ENCODE measurements around the gene CA5A. TPM values are rescaled to one million over a fixed set of nuclear protein-coding genes. Genes with fewer than 3 reads are reported as not detected.
A peak's percentile ranks its signal among the peaks of the same experiment; 100 is the strongest.
"Not testable (repeated sequence)": the region's sequence is repeated elsewhere in the genome, so short reads cannot be mapped to it uniquely, and the experiment has no call there.

The CA5A gene
- total RNA-seq (2014; rRNA removed; shearing (Covaris generic)) = not detected in 2 replicates

DNA sequence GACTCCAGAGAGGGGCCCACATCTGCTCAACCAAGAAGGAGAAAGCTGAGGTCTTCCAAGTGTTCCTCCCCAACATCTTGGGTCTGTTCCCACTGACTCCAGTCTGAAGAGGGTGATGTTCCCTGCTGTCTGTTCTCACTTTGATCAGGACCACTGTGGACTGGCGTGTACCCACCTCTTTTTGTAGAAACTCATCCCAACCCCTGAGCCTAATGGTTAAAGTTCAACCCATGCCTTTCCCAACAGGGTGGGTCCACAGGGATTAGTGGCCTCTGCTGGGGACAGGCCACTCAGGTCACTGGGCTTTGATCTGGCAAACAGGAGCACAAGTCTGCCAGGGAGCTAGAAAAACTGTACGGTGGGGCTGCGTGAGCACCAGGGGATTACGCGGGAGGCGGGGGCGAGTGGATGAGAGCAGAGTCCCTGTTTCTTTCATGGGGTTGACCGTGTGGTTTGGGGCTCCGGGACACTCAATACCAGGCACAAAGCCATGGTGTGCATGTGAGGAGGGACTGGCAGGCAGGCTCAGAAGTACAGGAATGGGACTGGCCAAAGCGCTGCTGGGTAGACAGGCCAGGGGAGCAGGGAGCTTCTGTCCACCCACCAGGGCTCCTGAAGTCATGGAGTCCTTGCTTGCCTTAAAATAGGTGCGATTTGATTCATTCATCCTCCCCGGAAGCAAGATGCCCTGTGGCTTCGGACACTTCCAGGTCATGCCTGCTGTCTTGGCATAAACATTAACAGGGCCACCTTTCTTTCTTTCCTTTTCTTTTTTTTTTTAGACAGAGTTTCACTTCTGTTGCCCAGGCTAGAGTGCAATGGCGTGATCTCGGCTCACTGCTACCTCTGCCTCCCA is at the start of gene CA5A:
Gene CA5A (minus strand): TSS at position 155 of the 856 bp plus-strand sequence. CDS start 79 bp downstream, at position 76.
- no peaks in the 10 kb centered on the region for H3K27me3 ChIP-seq
- H3K4me1 ChIP-seq = no peaks in the 10 kb centered on the region
- H3K4me3 ChIP-seq = no peak within 1 kb of the TSS
- no peaks in the 10 kb centered on the region for H3K9me3 ChIP-seq (replicated peaks)
- DNase-seq = no peak
- no peaks in the 10 kb centered on the region for H3K36me3 ChIP-seq
- no peak within 1 kb of the TSS for H3K27ac ChIP-seq

DNA sequence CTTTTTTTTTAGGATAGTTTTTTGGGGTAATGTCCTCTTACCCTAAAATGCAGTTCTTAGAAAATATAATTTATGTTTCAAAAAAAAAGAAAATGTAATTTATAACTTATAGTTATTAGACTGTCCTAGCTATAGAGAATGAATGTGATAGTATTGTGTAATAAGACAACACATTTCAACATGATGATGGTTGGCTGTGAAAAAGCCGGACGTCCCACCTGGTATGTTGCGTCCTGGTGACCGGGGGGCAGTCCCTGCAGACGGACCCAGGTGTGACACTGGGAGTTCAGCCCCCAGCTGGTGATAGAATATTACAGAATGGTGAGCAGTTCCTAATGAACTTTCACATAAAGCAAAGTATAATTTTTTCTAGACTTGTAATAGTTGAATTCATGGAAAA is 49.2 kb upstream of the CA5A start:
- not testable (repeated sequence) for H3K4me3 ChIP-seq; H3K27ac ChIP-seq; H3K36me3 ChIP-seq; DNase-seq; H3K9me3 ChIP-seq (replicated peaks); H3K27me3 ChIP-seq; H3K4me1 ChIP-seq

- Histone ChIP-seq H3K36me3 (no peaks in the 10 kb centered on the region), H3K27ac (no peak overlapping the region), H3K4me3 (no peak overlapping the region), H3K9me3 (replicated peaks) (no peaks in the 10 kb centered on the region), H3K27me3 (no peaks in the 10 kb centered on the region), H3K4me1 (no peaks in the 10 kb centered on the region)
- DNase-seq = no peak
Observed at GRCh38 chr16:87984632-87985267, 48.4 kb upstream of the CA5A start.

DNA sequence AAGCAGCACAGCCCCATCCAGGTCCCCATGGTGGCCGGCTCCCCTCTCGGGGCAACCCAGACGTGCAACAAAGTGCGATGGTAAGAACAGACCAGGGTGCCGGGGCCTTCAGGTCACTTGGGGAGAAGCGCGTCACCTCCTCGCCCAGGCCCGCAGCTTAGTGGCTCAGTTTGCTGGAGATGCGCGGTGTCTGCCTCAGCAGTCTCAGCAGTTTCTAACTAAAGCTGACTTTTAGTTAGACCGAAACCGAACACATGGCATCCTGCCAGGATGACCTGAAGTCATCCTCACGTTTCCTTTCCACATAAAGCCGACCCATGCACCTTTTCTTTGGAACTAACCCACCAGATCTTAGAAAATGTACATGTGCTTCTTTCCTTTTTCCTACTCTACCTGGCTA is 47.9 kb upstream of the CA5A start:
- not testable (repeated sequence) for H3K4me1 ChIP-seq; H3K36me3 ChIP-seq; DNase-seq; H3K4me3 ChIP-seq; H3K9me3 ChIP-seq (replicated peaks); H3K27ac ChIP-seq; H3K27me3 ChIP-seq

DNA sequence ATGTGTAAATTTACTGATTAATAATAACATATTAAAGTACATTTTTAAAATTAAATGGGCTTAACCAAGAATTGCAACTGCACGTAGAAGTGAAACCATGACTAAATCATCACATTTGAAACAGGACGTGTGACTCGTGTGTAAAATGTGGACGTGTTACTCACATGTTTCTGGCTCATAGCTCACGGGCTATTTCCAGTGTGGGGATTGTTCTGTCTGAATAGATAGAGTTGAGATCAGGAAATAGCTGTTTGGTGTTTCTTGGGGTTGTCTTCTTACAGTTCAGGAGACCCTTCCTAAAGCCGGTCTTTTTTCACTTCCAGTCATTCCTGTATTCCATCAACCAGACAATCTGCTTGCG is 47.4 kb upstream of the CA5A start:
- not testable (repeated sequence) for H3K9me3 ChIP-seq (replicated peaks); H3K27ac ChIP-seq; H3K36me3 ChIP-seq; DNase-seq; H3K27me3 ChIP-seq; H3K4me1 ChIP-seq; H3K4me3 ChIP-seq

DNA sequence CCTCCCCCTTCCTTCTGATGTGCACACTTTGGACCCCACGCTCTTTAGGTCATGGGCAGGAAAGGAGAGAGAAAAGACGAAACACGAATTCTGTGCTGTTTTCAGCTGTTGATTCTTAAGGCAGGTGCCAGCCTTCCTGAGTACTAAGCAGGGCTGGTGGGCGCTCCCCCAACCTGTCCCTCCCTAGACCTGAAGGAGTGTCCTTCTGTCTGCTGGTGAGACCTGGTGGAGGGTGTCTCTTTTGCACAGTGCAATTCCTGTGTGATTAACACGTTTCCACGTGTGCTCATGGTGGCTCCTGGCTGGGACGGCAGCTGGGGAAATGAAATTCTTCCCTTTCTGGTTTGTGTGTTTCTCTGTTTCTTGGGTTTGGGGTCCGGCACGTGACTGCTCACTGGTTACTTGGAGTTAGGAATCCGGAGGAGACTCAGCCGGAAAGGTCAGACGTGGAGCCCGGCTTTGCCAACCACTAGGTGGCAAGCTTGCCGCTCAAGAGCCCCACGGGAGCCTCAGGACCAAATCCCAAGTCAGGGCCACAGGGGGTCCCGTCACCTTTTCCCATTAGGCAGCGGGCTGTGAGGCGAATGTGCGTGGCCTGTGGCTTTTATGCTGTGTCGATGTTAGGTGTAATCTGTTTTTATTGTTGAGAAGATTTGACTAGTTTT is 46.9 kb upstream of the CA5A start:
- H3K4me1 ChIP-seq; H3K4me3 ChIP-seq; H3K36me3 ChIP-seq; H3K27ac ChIP-seq; DNase-seq; H3K27me3 ChIP-seq; H3K9me3 ChIP-seq (replicated peaks): not testable (repeated sequence)

DNA sequence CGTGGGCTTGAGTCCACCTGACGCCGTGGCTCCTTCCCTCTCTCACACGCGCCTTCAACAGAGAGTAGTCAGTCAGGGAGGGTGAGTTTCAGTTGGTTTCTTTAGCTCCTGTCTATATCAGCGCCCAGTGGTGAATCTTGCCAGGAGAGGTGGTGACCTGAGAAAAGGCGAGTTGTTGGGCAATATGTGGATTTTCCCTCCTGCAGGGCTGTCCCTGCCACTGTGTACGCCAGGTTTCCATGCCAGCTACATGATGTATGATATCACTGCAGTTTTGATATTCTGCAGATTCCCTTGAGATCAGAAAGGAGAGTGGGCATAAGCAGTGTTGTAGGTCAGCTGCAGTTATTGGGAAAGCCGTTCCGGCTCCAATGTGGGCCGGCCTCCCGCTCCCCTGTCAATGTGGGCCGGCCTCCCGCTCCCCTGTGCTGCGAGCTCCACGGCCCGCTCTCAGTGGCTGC is 46.3 kb upstream of the CA5A start:
- Histone ChIP-seq H3K27me3 (no peaks in the 10 kb centered on the region), H3K36me3 (no peaks in the 10 kb centered on the region), H3K27ac (no peak overlapping the region), H3K4me3 (no peak overlapping the region), H3K4me1 (0 out of 2 replicates have a peak, but pooled peaks cover 3% of the 10 kb centered on the region), H3K9me3 (replicated peaks) (no peaks in the 10 kb centered on the region)
- DNase-seq = no peak

DNA sequence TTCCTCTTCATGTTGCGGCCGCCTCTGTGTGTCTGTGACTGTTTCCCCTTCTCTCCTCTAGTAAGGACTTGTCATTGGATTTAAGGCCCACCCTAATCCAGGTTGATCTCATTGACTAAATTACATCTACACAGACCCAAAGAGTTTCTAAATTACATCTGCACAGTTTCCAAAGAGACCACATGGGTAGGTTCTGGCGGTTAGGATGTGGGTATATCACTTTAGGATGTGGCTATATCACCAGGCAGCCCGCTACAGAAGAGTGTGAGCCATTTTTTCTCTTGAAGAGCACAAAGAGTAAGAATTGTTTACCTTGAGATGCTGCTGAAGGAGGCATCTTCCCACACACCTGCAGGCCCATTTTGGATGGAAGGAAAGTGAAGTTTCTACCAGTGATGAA is 45.0 kb upstream of the CA5A start:
- not testable (repeated sequence) for H3K27ac ChIP-seq; DNase-seq; H3K9me3 ChIP-seq (replicated peaks); H3K4me1 ChIP-seq; H3K4me3 ChIP-seq; H3K27me3 ChIP-seq; H3K36me3 ChIP-seq

DNA sequence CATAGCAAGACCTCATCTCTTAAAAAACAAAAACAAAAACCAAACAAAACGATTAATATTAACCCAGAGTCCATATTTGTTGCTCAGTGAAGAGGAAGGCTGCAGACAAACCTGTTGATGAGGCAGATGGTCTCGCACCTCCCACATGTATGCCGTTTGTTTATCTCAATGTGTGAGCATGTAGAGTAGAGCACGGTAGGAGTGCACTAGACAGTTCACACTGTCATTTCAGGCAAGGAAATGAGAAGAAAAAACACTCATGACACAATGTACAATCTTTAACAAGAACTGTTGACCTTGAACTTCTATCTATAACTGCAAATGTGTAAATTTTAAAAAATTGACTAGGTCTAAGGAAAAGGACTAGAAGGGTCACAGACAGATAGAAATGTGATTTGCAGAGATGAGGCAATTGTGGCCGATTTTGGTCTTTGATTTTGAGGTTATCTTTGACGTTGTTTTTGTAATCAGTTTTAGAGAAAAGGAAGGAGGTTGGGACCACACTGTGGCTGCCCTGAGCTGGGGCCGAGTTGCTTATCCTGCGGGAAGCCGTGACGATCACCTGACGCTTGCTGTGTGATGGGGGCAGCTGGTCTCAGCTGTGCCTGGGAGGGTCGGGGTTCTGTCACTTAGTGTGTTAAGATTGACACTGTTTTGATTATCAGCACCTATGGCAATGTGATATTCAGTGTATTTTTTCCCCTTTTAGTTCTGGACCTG is 43.7 kb upstream of the CA5A start:
- H3K36me3 ChIP-seq; H3K9me3 ChIP-seq (replicated peaks); H3K27me3 ChIP-seq; H3K27ac ChIP-seq; DNase-seq; H3K4me3 ChIP-seq; H3K4me1 ChIP-seq: not testable (repeated sequence)

GRCh38 chr16:87979352-87979751 is 43.0 kb upstream of the CA5A start:
- Histone ChIP-seq H3K4me1 (0 out of 2 replicates have a peak, but pooled peaks cover 3% of the 10 kb centered on the region), H3K9me3 (replicated peaks) (no peaks in the 10 kb centered on the region), H3K27me3 (no peaks in the 10 kb centered on the region), H3K36me3 (no peaks in the 10 kb centered on the region), H3K27ac (peak overlapping the region; percentile 47; the same call in 1 of the 2 replicates), H3K4me3 (no peak overlapping the region)
- no peak for DNase-seq

DNA sequence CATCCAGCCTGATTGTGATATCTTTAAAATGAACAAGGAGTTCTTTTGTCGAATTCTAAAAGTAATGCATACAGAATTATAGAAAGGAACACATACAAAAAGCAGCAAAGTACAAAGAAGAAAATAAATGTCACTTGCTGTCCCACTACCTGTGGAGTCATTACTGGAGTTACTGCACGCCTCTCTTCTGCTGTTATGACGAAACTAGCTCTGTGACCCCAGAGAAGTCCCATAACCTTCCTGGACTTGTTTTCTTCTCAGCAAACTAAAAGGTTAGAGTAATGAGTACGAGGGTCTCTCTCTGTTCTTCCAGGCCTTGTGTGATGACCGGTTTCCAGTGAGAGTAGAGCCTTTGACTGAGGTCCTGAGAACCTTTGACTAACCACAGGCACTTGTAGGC is 41.8 kb upstream of the CA5A start:
- Histone ChIP-seq H3K9me3 (replicated peaks) (no peaks in the 10 kb centered on the region), H3K27ac (no peak overlapping the region; the same call in 1 of the 2 replicates), H3K4me1 (peaks cover 9% of the 10 kb centered on the region; the same call in 1 of the 2 replicates), H3K4me3 (no peak overlapping the region), H3K27me3 (no peaks in the 10 kb centered on the region), H3K36me3 (no peaks in the 10 kb centered on the region)
- DNase-seq = no peak

- Histone ChIP-seq H3K9me3 (replicated peaks) (peaks cover 1% of the 10 kb centered on the region; the same call in 1 of the 2 replicates), H3K27ac (no peak overlapping the region), H3K36me3 (no peaks in the 10 kb centered on the region), H3K27me3 (no peaks in the 10 kb centered on the region), H3K4me1 (peaks cover 9% of the 10 kb centered on the region; the same call in 1 of the 2 replicates), H3K4me3 (no peak overlapping the region)
- no peak for DNase-seq
Observed at GRCh38 chr16:87976665-87977064, 40.3 kb upstream of the CA5A start.

- Histone ChIP-seq H3K4me1 (peaks cover 9% of the 10 kb centered on the region; the same call in 1 of the 2 replicates), H3K4me3 (no peak overlapping the region), H3K27ac (no peak overlapping the region), H3K27me3 (no peaks in the 10 kb centered on the region), H3K9me3 (replicated peaks) (peaks cover 3% of the 10 kb centered on the region; the same call in 1 of the 2 replicates), H3K36me3 (no peaks in the 10 kb centered on the region)
- no peak for DNase-seq
Observed at GRCh38 chr16:87974178-87974577, 37.8 kb upstream of the CA5A start.

GRCh38 chr16:87973717-87974116 is 37.4 kb upstream of the CA5A start:
- H3K4me3 ChIP-seq = no peak overlapping the region
- H3K36me3 ChIP-seq = no peaks in the 10 kb centered on the region
- DNase-seq = no peak
- peaks cover 9% of the 10 kb centered on the region; the same call in 1 of the 2 replicates for H3K4me1 ChIP-seq
- H3K27me3 ChIP-seq = no peaks in the 10 kb centered on the region
- H3K27ac ChIP-seq = no peak overlapping the region
- H3K9me3 ChIP-seq (replicated peaks) = peaks cover 3% of the 10 kb centered on the region; the same call in 1 of the 2 replicates
